ENCODE measurements around the gene DHRSX.

DNA sequence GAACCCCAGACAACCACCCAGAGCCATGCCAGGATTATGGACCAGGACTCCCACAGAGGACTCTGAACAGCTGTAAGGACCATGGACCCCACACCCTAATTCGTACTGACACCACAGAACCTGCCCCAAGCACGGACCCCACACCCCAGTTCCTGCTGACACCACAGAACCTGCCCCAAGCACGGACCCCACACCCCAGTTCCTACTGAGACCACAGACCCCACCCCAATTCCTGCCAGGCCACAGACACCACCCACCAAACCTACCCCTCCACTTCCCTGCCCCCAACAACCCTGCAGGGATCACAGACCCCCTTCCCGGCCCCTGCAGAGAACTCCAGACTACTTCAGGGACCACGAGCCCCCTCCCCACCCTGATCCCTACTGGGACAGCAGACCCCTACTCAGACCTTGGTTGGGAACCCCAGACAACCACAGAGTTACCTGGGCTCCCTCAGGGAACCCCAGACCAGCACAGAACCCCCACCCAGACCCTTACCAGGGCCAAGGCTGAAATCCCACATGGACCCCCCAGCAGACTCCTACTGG is 1.4 kb upstream of the DHRSX start:
- TF ChIP-seq, protein P1, sequence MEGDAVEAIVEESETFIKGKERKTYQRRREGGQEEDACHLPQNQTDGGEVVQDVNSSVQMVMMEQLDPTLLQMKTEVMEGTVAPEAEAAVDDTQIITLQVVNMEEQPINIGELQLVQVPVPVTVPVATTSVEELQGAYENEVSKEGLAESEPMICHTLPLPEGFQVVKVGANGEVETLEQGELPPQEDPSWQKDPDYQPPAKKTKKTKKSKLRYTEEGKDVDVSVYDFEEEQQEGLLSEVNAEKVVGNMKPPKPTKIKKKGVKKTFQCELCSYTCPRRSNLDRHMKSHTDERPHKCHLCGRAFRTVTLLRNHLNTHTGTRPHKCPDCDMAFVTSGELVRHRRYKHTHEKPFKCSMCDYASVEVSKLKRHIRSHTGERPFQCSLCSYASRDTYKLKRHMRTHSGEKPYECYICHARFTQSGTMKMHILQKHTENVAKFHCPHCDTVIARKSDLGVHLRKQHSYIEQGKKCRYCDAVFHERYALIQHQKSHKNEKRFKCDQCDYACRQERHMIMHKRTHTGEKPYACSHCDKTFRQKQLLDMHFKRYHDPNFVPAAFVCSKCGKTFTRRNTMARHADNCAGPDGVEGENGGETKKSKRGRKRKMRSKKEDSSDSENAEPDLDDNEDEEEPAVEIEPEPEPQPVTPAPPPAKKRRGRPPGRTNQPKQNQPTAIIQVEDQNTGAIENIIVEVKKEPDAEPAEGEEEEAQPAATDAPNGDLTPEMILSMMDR (IDR thresholded peaks at IDR 0.05), result no peak
- TF ChIP-seq POLR2A (IDR thresholded peaks at IDR 0.05), result no peak

Measured in adrenal gland (tissue), 5 donors.